Amniotic epithelial cell (primary cell): ENCODE measurements around the gene CERKL.

Experiments
- DNase-seq: peaks from one replicate; pipeline ENCODE4 v3.0.0-alpha.2; 2010; ENCODE audit warnings: low read depth

CERKL gene

GRCh38 chr2:181576431-181576830 is 80.5 kb downstream of the CERKL start:
- DNase-seq: no peak

- no peak for DNase-seq
Measured at GRCh38 chr2:181575650-181576025, 81.3 kb downstream of the CERKL start.

- no peak for DNase-seq
Measured at GRCh38 chr2:181575024-181575649, 81.8 kb downstream of the CERKL start.

- DNase-seq: no peak
Measured at GRCh38 chr2:181574321-181574720, 82.6 kb downstream of the CERKL start.

GRCh38 chr2:181573140-181573736 is 83.7 kb downstream of the CERKL start:
- DNase-seq: peak; percentile 25

GRCh38 chr2:181570833-181571661 is 85.9 kb downstream of the CERKL start:
- peak; percentile 7 for DNase-seq

GRCh38 chr2:181570059-181570458 is 86.8 kb downstream of the CERKL start:
- no peak for DNase-seq

- DNase-seq: no peak
Measured at GRCh38 chr2:181566334-181567032, 90.4 kb downstream of the CERKL start.

- no peak for DNase-seq
Measured at GRCh38 chr2:181563101-181563692, 93.7 kb downstream of the CERKL start.

GRCh38 chr2:181558371-181558770 is 98.5 kb downstream of the CERKL start:
- DNase-seq: no peak

- DNase-seq: no peak
Measured at GRCh38 chr2:181554061-181554830, 102.7 kb downstream of the CERKL start.

GRCh38 chr2:181553244-181553643 is 103.7 kb downstream of the CERKL start:
- DNase-seq: no peak

GRCh38 chr2:181552808-181553207 is 104.1 kb downstream of the CERKL start:
- peak; percentile 45 for DNase-seq

GRCh38 chr2:181546086-181546485 is 110.8 kb downstream of the CERKL start:
- DNase-seq: peak; percentile 50

- no peak for DNase-seq
Measured at GRCh38 chr2:181542170-181542569, 114.7 kb downstream of the CERKL start.

GRCh38 chr2:181540421-181540820 is 116.5 kb downstream of the CERKL start:
- DNase-seq: no peak

- no peak for DNase-seq
Measured at GRCh38 chr2:181536730-181537129, 120.2 kb downstream of the CERKL start.

GRCh38 chr2:181528441-181528840 is 128.5 kb downstream of the CERKL start:
- DNase-seq: no peak

GRCh38 chr2:181527058-181527457 is 129.8 kb downstream of the CERKL start:
- no peak for DNase-seq

GRCh38 chr2:181526014-181526413 is 130.9 kb downstream of the CERKL start:
- DNase-seq: no peak

- DNase-seq: no peak
Measured at GRCh38 chr2:181523756-181524155, 133.1 kb downstream of the CERKL start.
